HG03196 (cell line): ENCODE measurements around the gene ARF3.

Experiments used
- ATAC-seq: cut with Tn5 transposase; IDR thresholded peaks from one replicate; pipeline ENCODE4 v1.9.1; 2021; ENCODE audit not compliant: unreplicated experiment

The ARF3 gene

GRCh38 chr12:48957141-48958048, at the start of gene ARF3:
Gene ARF3, minus strand, starts transcription at chr12:48957487. Its CDS starts 16,392 bp downstream, at chr12:48941095.
- peak; percentile 84 for ATAC-seq

DNA sequence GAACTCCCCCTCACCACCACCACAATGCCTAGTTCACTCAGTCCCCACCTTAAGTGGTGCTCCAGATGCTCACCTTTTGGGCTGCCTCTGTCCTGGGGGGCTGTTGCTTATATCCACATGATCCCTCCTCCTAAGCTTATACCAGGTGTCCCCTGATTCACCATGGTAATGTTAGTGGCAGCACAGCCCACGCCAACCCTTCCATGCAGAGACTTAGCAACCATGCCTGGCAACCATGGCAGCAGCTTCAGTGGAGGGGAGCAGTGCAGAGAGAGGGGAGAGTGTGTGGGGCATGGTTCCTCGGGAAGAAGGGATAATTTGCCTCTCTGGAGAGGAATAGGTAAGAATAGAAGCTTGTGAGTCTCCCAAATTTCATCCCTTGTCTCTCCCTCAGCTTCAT, 43.1 kb upstream of the ARF3 start:
- no peak for ATAC-seq

- no peak for ATAC-seq
Observed at GRCh38 chr12:48999371-49000131, 42.3 kb upstream of the ARF3 start, which contains the start of gene DDN. Gene DDN, minus strand, starts transcription at chr12:48999375. Its CDS starts 88 bp downstream, at chr12:48999287.

DNA sequence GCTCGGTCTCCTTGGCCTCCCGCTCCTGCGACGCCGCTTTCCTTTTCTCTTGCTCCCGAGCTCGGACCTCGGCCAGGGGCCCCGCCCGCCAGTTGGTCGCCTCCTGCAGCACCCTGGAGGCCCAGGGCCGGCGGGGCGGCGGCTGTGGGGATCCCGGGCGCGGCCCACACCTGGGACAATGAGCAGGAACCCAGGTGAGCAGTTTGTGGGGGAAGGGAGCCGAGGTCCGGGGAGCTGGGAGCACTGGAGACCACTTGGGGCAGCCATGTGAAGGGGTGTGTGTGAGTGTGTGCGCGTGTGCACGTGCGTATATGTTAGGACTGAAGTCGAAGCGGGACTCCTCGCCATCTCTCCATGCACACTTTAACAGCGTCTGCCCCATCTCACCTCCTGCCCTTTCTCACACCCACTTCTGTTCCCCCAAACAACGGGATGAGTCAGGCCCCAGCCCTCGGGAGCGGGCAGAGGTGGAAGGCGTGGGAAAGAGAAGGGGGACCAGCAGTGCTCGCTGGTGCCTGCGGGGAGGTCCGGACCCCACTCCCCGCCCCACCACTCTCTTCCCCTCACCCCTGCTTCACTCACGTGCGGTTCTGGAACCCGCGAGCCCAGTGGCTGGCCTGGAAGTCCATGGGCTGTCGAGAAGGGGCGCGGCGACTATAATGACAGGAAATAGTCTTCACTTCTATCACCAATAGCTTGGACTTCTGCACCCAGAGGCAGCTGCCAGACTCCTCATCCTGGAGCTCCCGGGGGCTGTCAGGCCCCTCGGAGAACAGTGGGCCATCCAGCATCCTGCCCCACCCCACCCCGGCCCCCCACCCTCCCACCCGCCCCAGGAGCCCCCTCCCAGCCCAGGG, 41.4 kb upstream of the ARF3 start:
- peak; percentile 20 for ATAC-seq

DNA sequence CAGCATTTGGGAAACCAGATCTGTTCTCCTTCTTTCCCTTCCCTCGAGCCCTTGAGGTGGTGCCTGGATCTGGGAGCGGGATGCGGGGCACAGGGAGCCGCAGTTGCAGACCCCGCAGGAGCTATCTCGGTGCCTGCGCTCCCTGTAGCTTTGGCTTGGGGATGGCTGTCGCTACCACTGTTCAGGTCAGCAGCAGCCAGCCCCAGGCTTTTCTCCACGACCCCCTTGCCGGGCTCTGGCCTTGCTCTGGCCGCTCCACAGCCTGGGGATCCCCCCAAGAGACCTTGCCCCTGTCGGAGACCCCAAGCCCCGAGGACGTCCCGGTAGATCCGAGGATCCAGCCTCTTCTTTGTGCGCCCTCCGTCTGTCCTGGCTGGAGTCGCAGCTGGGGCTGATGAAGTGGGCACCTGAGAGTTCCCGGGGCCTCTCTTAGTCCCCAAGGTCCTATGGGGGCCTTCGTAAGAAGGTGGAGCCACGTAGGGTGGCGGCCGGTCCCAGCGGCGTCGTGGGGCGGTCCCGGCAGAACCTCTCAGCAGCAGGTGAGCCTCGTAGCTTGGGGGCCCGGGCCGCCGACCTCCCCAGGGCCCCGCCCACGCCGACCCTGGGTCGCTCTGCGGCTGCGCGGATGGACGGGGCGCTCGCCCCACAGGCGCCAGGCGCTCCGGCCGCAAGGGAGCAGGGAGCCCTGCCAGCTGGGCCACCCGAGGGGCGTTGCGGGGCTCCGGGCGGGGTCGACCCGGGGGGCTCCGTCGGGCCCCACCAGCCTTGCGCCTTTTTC, 40.6 kb upstream of the ARF3 start:
- ATAC-seq: peak; percentile 33

GRCh38 chr12:48996794-48997718, 39.8 kb upstream of the ARF3 start:
- ATAC-seq: no peak

- ATAC-seq: no peak
Observed at GRCh38 chr12:48995086-48995879, 38.0 kb upstream of the ARF3 start.

- ATAC-seq: no peak
Observed at GRCh38 chr12:48994224-48995085, 37.2 kb upstream of the ARF3 start.

GRCh38 chr12:48993787-48994186, 36.5 kb upstream of the ARF3 start:
- no peak for ATAC-seq

GRCh38 chr12:48991247-48992050, 34.2 kb upstream of the ARF3 start:
- no peak for ATAC-seq

DNA sequence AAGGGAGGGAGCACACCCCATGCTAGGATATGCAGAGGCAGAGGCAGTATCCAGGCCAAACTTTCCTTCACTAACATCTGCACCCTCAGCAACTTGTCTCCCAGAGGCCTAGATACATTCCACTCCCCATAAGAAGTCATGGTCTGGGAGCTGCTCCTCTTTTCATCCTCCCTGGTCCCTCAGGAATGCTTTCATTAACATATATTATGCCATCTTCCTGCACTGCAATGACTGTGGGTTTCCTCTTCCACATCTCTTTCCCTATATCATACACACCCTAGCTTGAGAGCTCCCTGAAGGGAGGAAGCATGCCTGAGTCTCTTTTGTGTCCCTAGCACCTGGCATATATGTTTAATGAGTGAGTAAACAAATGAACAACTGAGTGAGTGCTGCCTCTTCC, 33.3 kb upstream of the ARF3 start:
- no peak for ATAC-seq

DNA sequence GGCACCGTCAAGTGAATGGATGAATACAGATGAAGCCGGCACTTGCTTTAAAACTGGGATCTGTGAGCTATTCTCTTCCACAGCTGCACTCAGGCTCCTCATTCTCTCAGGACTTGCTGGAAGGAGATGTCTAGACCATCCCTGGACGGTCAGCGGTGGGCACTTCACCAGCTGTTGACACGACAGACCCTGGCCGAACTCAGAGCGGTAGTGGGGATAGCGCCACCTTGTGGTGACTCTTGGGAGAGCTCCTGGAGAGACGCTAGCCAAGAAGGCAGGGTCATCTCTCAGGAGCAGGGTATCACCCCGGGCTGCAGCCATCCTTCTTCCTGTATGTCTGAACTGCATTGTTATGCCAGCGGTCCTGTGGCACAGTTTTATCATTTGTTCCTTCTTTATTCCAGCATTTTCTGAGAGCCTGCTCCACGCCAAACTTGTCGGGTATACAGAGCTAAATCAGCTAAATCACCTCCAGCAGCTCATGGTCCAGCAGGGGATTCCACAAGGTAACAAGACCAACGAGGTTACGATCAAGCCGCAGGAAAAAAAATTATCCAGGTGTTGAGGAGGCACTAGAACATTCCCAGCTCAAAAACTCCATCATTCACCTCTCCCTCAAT, 30.9 kb upstream of the ARF3 start:
- no peak for ATAC-seq

GRCh38 chr12:48986720-48987291, 29.5 kb upstream of the ARF3 start:
- no peak for ATAC-seq

GRCh38 chr12:48985901-48986300, 28.6 kb upstream of the ARF3 start:
- no peak for ATAC-seq

- ATAC-seq: no peak
Observed at GRCh38 chr12:48985475-48985897, 28.2 kb upstream of the ARF3 start.
